IPS DF 6.9 (cell line): Measurements from ENCODE around the gene SCGB3A1.
A peak's percentile ranks its signal among the peaks of the same experiment; 100 is the strongest.

Experiments used
- DNase-seq: peaks from one replicate; pipeline ENCODE4 v3.0.0-alpha.2; 2013; ENCODE audit warnings: low read depth, low spot score
- H3K27ac ChIP-seq: one replicate; pipeline ENCODE4 v1.5.1; 2013; ENCODE audit warnings: low read length, control low read depth
- H3K27me3 ChIP-seq: 2 replicates; pipeline ENCODE4 v1.6.1; 2013; ENCODE audit warnings: mild to moderate bottlenecking, low read length; ENCODE audit not compliant: control insufficient read depth, insufficient read depth
- H3K36me3 ChIP-seq: 2 replicates; pipeline ENCODE4 v1.6.1; 2013; ENCODE audit warnings: low read length; ENCODE audit not compliant: control insufficient read depth, insufficient read depth
- H3K4me1 ChIP-seq: 2 replicates; pipeline ENCODE4 v1.6.1; 2013; ENCODE audit warnings: low read length; ENCODE audit not compliant: control insufficient read depth, insufficient read depth
- H3K4me3 ChIP-seq: 2 replicates; pipeline ENCODE4 v1.5.1; 2013; ENCODE audit warnings: mild to moderate bottlenecking, low read length
- H3K9me3 ChIP-seq: 2 replicates; pipeline ENCODE4 v1.6.1; 2013; ENCODE audit warnings: low read length, inconsistent platforms; ENCODE audit not compliant: control insufficient read depth, insufficient read depth
- WGBS: extraction: QIAGEN DNeasy Blood & Tissue Kit; methylation state at CpG from one replicate; pipeline ENCODE4 v1.1.7; 2013; ENCODE audit warnings: mixed read lengths, missing lambda C conversion rate; ENCODE audit not compliant: insufficient read length, insufficient coverage; 5-methylcytosine and 5-hydroxymethylcytosine counted together

The SCGB3A1 gene

GRCh38 chr5:180591311-180591887 is at the start of gene SCGB3A1:
SCGB3A1 (minus strand) TSS chr5:180591499; CDS start chr5:180591462, 37 bp downstream.
- no peaks in the 10 kb centered on the region for H3K4me1 ChIP-seq
- H3K4me3 ChIP-seq: peak within 1 kb of the TSS; percentile 24; the same call in 1 of the 2 replicates
- no peaks in the 10 kb centered on the region for H3K9me3 ChIP-seq
- no peak for DNase-seq
- no CpG with 5 or more reads among the region's 60 CpGs for WGBS
- no peak within 1 kb of the TSS for H3K27ac ChIP-seq
- peaks cover 27% of the 10 kb centered on the region for H3K27me3 ChIP-seq
- no peaks in the 10 kb centered on the region for H3K36me3 ChIP-seq

- DNase-seq: no peak
- H3K4me3 ChIP-seq: no peak overlapping the region
- no peaks in the 10 kb centered on the region for H3K36me3 ChIP-seq
- no peaks in the 10 kb centered on the region for H3K9me3 ChIP-seq
- WGBS: no CpG with 5 or more reads among the region's 6 CpGs
- H3K27ac ChIP-seq: no peak overlapping the region
- no peaks in the 10 kb centered on the region for H3K4me1 ChIP-seq
- H3K27me3 ChIP-seq: no peaks in the 10 kb centered on the region
Measured at GRCh38 chr5:180640611-180640860, 49.2 kb upstream of the SCGB3A1 start.

GRCh38 chr5:180639741-180640610 is 48.7 kb upstream of the SCGB3A1 start:
- Histone ChIP-seq H3K9me3 (no peaks in the 10 kb centered on the region), H3K36me3 (no peaks in the 10 kb centered on the region), H3K4me1 (no peaks in the 10 kb centered on the region), H3K27me3 (no peaks in the 10 kb centered on the region), H3K27ac (no peak overlapping the region), H3K4me3 (no peak overlapping the region)
- no CpG with 5 or more reads among the region's 27 CpGs for WGBS
- no peak for DNase-seq

DNA sequence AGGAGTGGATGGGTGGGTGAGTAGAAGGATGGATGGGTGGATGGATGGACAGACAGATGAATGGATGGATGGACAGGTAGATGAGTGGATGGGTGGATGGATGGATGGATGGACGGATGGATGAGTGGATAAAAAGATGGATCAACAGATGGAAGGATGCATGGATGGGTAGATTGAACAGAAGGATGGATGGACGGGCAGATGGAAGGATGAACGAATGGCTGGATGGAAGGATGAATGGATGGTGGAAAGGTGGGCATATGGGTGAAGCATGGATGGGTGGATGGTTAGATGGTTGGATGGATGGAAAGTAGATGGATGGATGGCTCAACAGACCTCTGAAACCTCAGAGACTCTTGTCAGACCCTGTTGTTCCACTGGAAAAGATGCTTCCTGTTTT is 48.0 kb upstream of the SCGB3A1 start:
- H3K4me3 ChIP-seq: no peak overlapping the region
- no peak for DNase-seq
- H3K4me1 ChIP-seq: no peaks in the 10 kb centered on the region
- WGBS: no CpG with 5 or more reads among the region's 3 CpGs
- H3K27ac ChIP-seq: no peak overlapping the region
- H3K9me3 ChIP-seq: no peaks in the 10 kb centered on the region
- no peaks in the 10 kb centered on the region for H3K27me3 ChIP-seq
- H3K36me3 ChIP-seq: no peaks in the 10 kb centered on the region

- no peak overlapping the region for H3K4me3 ChIP-seq
- no peaks in the 10 kb centered on the region for H3K4me1 ChIP-seq
- DNase-seq: no peak
- no peaks in the 10 kb centered on the region for H3K27me3 ChIP-seq
- no peak overlapping the region for H3K27ac ChIP-seq
- no peaks in the 10 kb centered on the region for H3K9me3 ChIP-seq
- WGBS: no CpG with 5 or more reads among the region's 20 CpGs
- no peaks in the 10 kb centered on the region for H3K36me3 ChIP-seq
Measured at GRCh38 chr5:180637962-180638680, 46.8 kb upstream of the SCGB3A1 start.

GRCh38 chr5:180636403-180637075 is 45.2 kb upstream of the SCGB3A1 start:
- WGBS: no CpG with 5 or more reads among the region's 18 CpGs

DNA sequence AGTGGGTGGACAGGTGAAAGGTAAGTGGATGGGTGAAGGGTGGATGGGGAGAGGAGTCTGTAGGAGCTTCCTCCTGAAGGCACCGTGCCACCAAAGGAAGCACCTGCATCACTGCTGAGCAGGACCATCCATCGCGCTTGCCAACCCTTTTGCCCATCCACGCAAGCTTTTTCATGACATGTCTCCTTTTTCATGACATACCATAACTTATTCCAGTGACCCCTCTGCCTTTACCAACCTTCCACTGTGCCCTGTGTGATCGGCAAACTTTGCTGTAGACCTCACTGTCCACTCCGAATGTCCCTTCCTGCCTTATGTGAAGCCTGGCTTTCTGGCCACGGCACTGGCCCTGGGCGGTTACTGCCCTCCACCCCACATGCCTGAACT is 44.7 kb upstream of the SCGB3A1 start:
- H3K27me3 ChIP-seq: no peaks in the 10 kb centered on the region
- no peaks in the 10 kb centered on the region; the same call in 1 of the 2 replicates for H3K36me3 ChIP-seq
- peaks cover 2% of the 10 kb centered on the region; the same call in 1 of the 2 replicates for H3K4me1 ChIP-seq
- H3K9me3 ChIP-seq: no peaks in the 10 kb centered on the region
- no peak overlapping the region for H3K4me3 ChIP-seq
- no CpG with 5 or more reads among the region's 8 CpGs for WGBS
- no peak overlapping the region for H3K27ac ChIP-seq
- no peak for DNase-seq

More at GRCh38 chr5:180636403-180637075, 45.2 kb upstream of the SCGB3A1 start:
- Histone ChIP-seq H3K4me3 (no peak overlapping the region), H3K27me3 (no peaks in the 10 kb centered on the region), H3K4me1 (peaks cover 2% of the 10 kb centered on the region; the same call in 1 of the 2 replicates), H3K9me3 (no peaks in the 10 kb centered on the region), H3K27ac (no peak overlapping the region), H3K36me3 (no peaks in the 10 kb centered on the region; the same call in 1 of the 2 replicates)
- no peak for DNase-seq

GRCh38 chr5:180633283-180634177 is 42.2 kb upstream of the SCGB3A1 start:
- no CpG with 5 or more reads among the region's 14 CpGs for WGBS
- no peaks in the 10 kb centered on the region for H3K27me3 ChIP-seq
- no peak overlapping the region for H3K4me3 ChIP-seq
- DNase-seq: no peak
- H3K4me1 ChIP-seq: peaks cover 2% of the 10 kb centered on the region; the same call in 1 of the 2 replicates
- H3K27ac ChIP-seq: no peak overlapping the region
- H3K9me3 ChIP-seq: no peaks in the 10 kb centered on the region
- H3K36me3 ChIP-seq: no peaks in the 10 kb centered on the region; the same call in 1 of the 2 replicates

- H3K27ac ChIP-seq: no peak overlapping the region
- WGBS: no CpG with 5 or more reads among the region's 10 CpGs
- no peak for DNase-seq
- H3K4me3 ChIP-seq: no peak overlapping the region
- peaks cover 2% of the 10 kb centered on the region; the same call in 1 of the 2 replicates for H3K4me1 ChIP-seq
- H3K9me3 ChIP-seq: no peaks in the 10 kb centered on the region
- H3K36me3 ChIP-seq: no peaks in the 10 kb centered on the region; the same call in 1 of the 2 replicates
- no peaks in the 10 kb centered on the region for H3K27me3 ChIP-seq
Measured at GRCh38 chr5:180632768-180633167, 41.5 kb upstream of the SCGB3A1 start.
